RWPE1 (cell line): ENCODE measurements around the gene MRPS26.

Source experiments
- CTCF ChIA-PET: fragments of 350-600 bp; sonication (Branson Sonifier 250); formaldehyde crosslinking; extraction: SDS; loops from one replicate; lab custom pipeline; 2021; lab: Yijun Ruan, JAX
- POLR2A ChIA-PET: fragments of 400-600 bp; formaldehyde crosslinking; extraction: SDS; loops from one replicate; lab custom pipeline; 2020; ENCODE audit warnings: antibody characterized with exemption; ENCODE audit not compliant: low non-redundant PET; lab: Yijun Ruan, JAX
- DNase-seq: peaks from one replicate; pipeline ENCODE4 v3.0.0; 2012; ENCODE audit warnings: low spot score
- H3K27ac ChIP-seq: fragments of 450-650 bp; 2 replicates; pipeline ENCODE4 v1.5.1; 2017
- CTCF ChIP-seq: fragments of 450-650 bp; conservative IDR thresholded peaks from 2 replicates; pipeline ENCODE4 v1.5.1; 2017; ENCODE audit warnings: low read depth, mild to moderate bottlenecking

MRPS26 gene

GRCh38 chr20:3082955-3083952 lies 37.4 kb downstream of the MRPS26 start:
- no peak for TF ChIP-seq CTCF
- ChIA-PET CTCF (interaction anchor here (0.7 kb wide), 1 partner anchor 30 kb away, joined by 7 read pairs; no protein-coding TSS in a partner anchor), POLR2A (no interaction called here)
- DNase-seq: no peak
- no peak overlapping the region for H3K27ac ChIP-seq

- no peak for TF ChIP-seq CTCF
- no peak for DNase-seq
- no peak within 1 kb of the TSS for H3K27ac ChIP-seq
- POLR2A ChIA-PET: no interaction called here
- CTCF ChIA-PET: interaction anchor here (0.7 kb wide), 1 partner anchor 31 kb away, joined by 7 read pairs; no protein-coding TSS in a partner anchor
These were observed 38.6 kb downstream of the MRPS26 start, which contains the start of gene AVP for GRCh38 chr20:3084283-3084985. Gene AVP (minus strand): TSS chr20:3084724. CDS start chr20:3084674, 50 bp downstream.

- ChIA-PET CTCF (interaction anchor here (0.6 kb wide), 1 partner anchor 1507 kb away, joined by 3 read pairs; no protein-coding TSS in a partner anchor), POLR2A (no interaction called here)
- no peak for DNase-seq
- H3K27ac ChIP-seq: no peak overlapping the region
- no peak for TF ChIP-seq CTCF
These were observed 39.1 kb downstream of the MRPS26 start for GRCh38 chr20:3084986-3085360.

- H3K27ac ChIP-seq: no peak overlapping the region
- no peak for DNase-seq
- ChIA-PET CTCF (interaction anchor here (0.6 kb wide), 1 partner anchor 1507 kb away, joined by 3 read pairs; no protein-coding TSS in a partner anchor), POLR2A (no interaction called here)
- no peak for TF ChIP-seq CTCF
These were observed 39.8 kb downstream of the MRPS26 start for GRCh38 chr20:3085571-3086072.

- POLR2A ChIA-PET: no interaction called here
- DNase-seq: no peak
- no peak overlapping the region for H3K27ac ChIP-seq
- TF ChIP-seq CTCF: no peak
- CTCF ChIA-PET: no interaction called here
These were observed 42.2 kb downstream of the MRPS26 start for GRCh38 chr20:3088031-3088430.

- no peak overlapping the region for H3K27ac ChIP-seq
- ChIA-PET POLR2A (no interaction called here), CTCF (no interaction called here)
- TF ChIP-seq CTCF: no peak
- DNase-seq: no peak
These were observed 44.7 kb downstream of the MRPS26 start for GRCh38 chr20:3090565-3090964.
